Activated gamma-delta T cell treated with Interleukin-2 at 50 U/mL for 16 hours (primary cell): Measurements from ENCODE around the gene PCDHGC3.
"Not testable (repeated sequence)": the region's sequence is repeated elsewhere in the genome, so short reads cannot be mapped to it uniquely, and the experiment has no call there.

ENCODE experiments used
- DNase-seq: peaks from one replicate; pipeline ENCODE4 v3.0.0-alpha.2; 2020

Gene PCDHGC3

GRCh38 chr5:141475625-141476131 lies at the start of gene PCDHGC3:
PCDHGC3 (plus strand) TSS chr5:141475966; CDS start chr5:141476117, 151 bp downstream.
- DNase-seq, result no peak

GRCh38 chr5:141427783-141428426 lies 47.9 kb upstream of the PCDHGC3 start:
- no peak for DNase-seq

- DNase-seq, result no peak
Measured at GRCh38 chr5:141430332-141431113, 45.2 kb upstream of the PCDHGC3 start, which contains the start of gene PCDHGA12. PCDHGA12 (plus strand) TSS chr5:141430507; CDS start chr5:141430760, 253 bp downstream.

GRCh38 chr5:141431286-141431685 lies 44.5 kb upstream of the PCDHGC3 start:
- DNase-seq, result no peak

GRCh38 chr5:141432308-141432707 lies 43.5 kb upstream of the PCDHGC3 start:
- DNase-seq, result not testable (repeated sequence)

- not testable (repeated sequence) for DNase-seq
Measured at GRCh38 chr5:141432726-141433125, 43.0 kb upstream of the PCDHGC3 start.

- DNase-seq, result no peak
Measured at GRCh38 chr5:141434006-141434405, 41.8 kb upstream of the PCDHGC3 start.

- DNase-seq, result no peak
Measured at GRCh38 chr5:141437221-141437620, 38.5 kb upstream of the PCDHGC3 start.

GRCh38 chr5:141439411-141440141 lies 36.2 kb upstream of the PCDHGC3 start:
- DNase-seq, result no peak

GRCh38 chr5:141440341-141440740 lies 35.4 kb upstream of the PCDHGC3 start:
- no peak for DNase-seq

- DNase-seq, result no peak
Measured at GRCh38 chr5:141441571-141442170, 34.1 kb upstream of the PCDHGC3 start.

GRCh38 chr5:141465351-141465750 lies 10.4 kb upstream of the PCDHGC3 start:
- DNase-seq, result no peak

- no peak for DNase-seq
Measured at GRCh38 chr5:141476132-141476911, 556 bp downstream of the PCDHGC3 start.

GRCh38 chr5:141477044-141477575 lies 1.3 kb downstream of the PCDHGC3 start:
- DNase-seq, result no peak

- DNase-seq, result no peak
Measured at GRCh38 chr5:141477815-141478214, 2.0 kb downstream of the PCDHGC3 start.

- DNase-seq, result no peak
Measured at GRCh38 chr5:141478321-141478945, 2.7 kb downstream of the PCDHGC3 start.

GRCh38 chr5:141479776-141480175 lies 4.0 kb downstream of the PCDHGC3 start:
- no peak for DNase-seq

- no peak for DNase-seq
Measured at GRCh38 chr5:141483902-141484301, 8.1 kb downstream of the PCDHGC3 start.

- DNase-seq, result no peak
Measured at GRCh38 chr5:141484310-141484640, 8.5 kb downstream of the PCDHGC3 start.

GRCh38 chr5:141484641-141485311 lies 9.0 kb downstream of the PCDHGC3 start, which contains the start of gene PCDHGC4:
PCDHGC4 (plus strand) TSS chr5:141485030; CDS start chr5:141485174, 144 bp downstream.
- no peak for DNase-seq
